GM21717 (cell line): ENCODE results near the gene TENT5A.
"Not testable (repeated sequence)": the region's sequence is repeated elsewhere in the genome, so short reads cannot be mapped to it uniquely, and the experiment has no call there.

Experiments
- ATAC-seq: cut with Tn5 transposase; IDR thresholded peaks from one replicate; pipeline ENCODE4 v1.9.1; 2021; ENCODE audit warnings: mild to moderate bottlenecking, moderate library complexity; ENCODE audit not compliant: unreplicated experiment

Gene TENT5A

GRCh38 chr6:81751388-81752083 lies 945 bp downstream of the TENT5A start:
- ATAC-seq: no peak

- no peak for ATAC-seq
Observed at GRCh38 chr6:81750681-81751387, 1.6 kb downstream of the TENT5A start.

GRCh38 chr6:81750200-81750599 lies 2.3 kb downstream of the TENT5A start:
- ATAC-seq: no peak

GRCh38 chr6:81749707-81750106 lies 2.8 kb downstream of the TENT5A start:
- ATAC-seq: no peak

GRCh38 chr6:81748994-81749393 lies 3.5 kb downstream of the TENT5A start:
- no peak for ATAC-seq

- no peak for ATAC-seq
Observed at GRCh38 chr6:81747327-81747726, 5.2 kb downstream of the TENT5A start.

- ATAC-seq: no peak
Observed at GRCh38 chr6:81744131-81744530, 8.3 kb downstream of the TENT5A start.

GRCh38 chr6:81743649-81744048 lies 8.8 kb downstream of the TENT5A start:
- no peak for ATAC-seq

GRCh38 chr6:81741689-81742088 lies 10.8 kb downstream of the TENT5A start:
- ATAC-seq: no peak

- not testable (repeated sequence) for ATAC-seq
Observed at GRCh38 chr6:81740591-81740990, 11.9 kb downstream of the TENT5A start.

GRCh38 chr6:81739230-81740195 lies 13.0 kb downstream of the TENT5A start:
- ATAC-seq: no peak

GRCh38 chr6:81736428-81736827 lies 16.1 kb downstream of the TENT5A start:
- no peak for ATAC-seq

GRCh38 chr6:81735756-81736380 lies 16.6 kb downstream of the TENT5A start:
- ATAC-seq: no peak

- no peak for ATAC-seq
Observed at GRCh38 chr6:81734500-81735150, 17.9 kb downstream of the TENT5A start.

- no peak for ATAC-seq
Observed at GRCh38 chr6:81734081-81734480, 18.4 kb downstream of the TENT5A start.

GRCh38 chr6:81731814-81732213 lies 20.7 kb downstream of the TENT5A start:
- no peak for ATAC-seq

GRCh38 chr6:81727876-81728517 lies 24.5 kb downstream of the TENT5A start:
- peak; percentile 61 for ATAC-seq

- ATAC-seq: no peak
Observed at GRCh38 chr6:81725127-81725526, 27.4 kb downstream of the TENT5A start.

- no peak for ATAC-seq
Observed at GRCh38 chr6:81722506-81723223, 29.8 kb downstream of the TENT5A start.
